Measurements from ENCODE around the gene CEP85L.

DNA sequence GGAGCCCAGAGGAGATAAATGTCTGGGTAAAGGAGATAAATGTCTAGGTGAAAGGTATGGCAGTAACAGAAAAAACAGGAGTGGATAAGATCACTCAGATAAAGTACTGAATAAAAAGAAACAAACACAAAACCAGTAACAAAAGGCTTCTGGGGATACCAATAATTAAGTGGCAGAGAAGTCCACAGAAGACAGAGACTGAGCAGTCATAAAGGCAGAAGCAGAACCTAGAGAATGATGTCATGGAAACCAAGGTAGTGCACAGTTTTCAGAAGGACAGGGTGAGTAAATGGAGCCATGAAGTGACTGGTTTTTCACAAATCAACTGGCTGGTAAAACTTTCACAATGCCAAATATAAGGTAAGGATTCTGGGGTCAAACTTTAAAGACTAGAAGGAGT, 184.2 kb downstream of the CEP85L start:
- TF ChIP-seq, protein P1, sequence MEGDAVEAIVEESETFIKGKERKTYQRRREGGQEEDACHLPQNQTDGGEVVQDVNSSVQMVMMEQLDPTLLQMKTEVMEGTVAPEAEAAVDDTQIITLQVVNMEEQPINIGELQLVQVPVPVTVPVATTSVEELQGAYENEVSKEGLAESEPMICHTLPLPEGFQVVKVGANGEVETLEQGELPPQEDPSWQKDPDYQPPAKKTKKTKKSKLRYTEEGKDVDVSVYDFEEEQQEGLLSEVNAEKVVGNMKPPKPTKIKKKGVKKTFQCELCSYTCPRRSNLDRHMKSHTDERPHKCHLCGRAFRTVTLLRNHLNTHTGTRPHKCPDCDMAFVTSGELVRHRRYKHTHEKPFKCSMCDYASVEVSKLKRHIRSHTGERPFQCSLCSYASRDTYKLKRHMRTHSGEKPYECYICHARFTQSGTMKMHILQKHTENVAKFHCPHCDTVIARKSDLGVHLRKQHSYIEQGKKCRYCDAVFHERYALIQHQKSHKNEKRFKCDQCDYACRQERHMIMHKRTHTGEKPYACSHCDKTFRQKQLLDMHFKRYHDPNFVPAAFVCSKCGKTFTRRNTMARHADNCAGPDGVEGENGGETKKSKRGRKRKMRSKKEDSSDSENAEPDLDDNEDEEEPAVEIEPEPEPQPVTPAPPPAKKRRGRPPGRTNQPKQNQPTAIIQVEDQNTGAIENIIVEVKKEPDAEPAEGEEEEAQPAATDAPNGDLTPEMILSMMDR (IDR thresholded peaks at IDR 0.05; ENCODE audit: insufficient read depth, low read length), result no peak
- TF ChIP-seq REST (IDR thresholded peaks at IDR 0.05; ENCODE audit: insufficient replicate concordance, low read depth) (no peak), POLR2AphosphoS5 (IDR thresholded peaks at IDR 0.05; ENCODE audit: low read depth) (no peak), SPI1 (IDR thresholded peaks at IDR 0.05; ENCODE audit: borderline replicate concordance, low read depth) (no peak)
